Measurements from ENCODE around the gene DDTL.
A peak's percentile ranks its signal among the peaks of the same experiment; 100 is the strongest.

The DDTL gene

GRCh38 chr22:24007253-24008021 is 40.7 kb downstream of the DDTL start:
- WGBS (ENCODE audit: extremely low coverage, insufficient coverage, low lambda C conversion rate) = no CpG with 5 or more reads among the region's 8 CpGs
- H3K79me1 ChIP-seq (ENCODE audit: low read length) = peaks cover 3% of the 10 kb centered on the region
- no peak overlapping the region for H2BK120ac ChIP-seq (ENCODE audit: low read depth, low read length)
- no peak overlapping the region for H3K23ac ChIP-seq (ENCODE audit: low read length)
- no peak overlapping the region for H3K27ac ChIP-seq (ENCODE audit: low read depth, low read length)
- no peak for DNase-seq
- H2AK5ac ChIP-seq (ENCODE audit: low read length) = no peak overlapping the region
- H4K8ac ChIP-seq (ENCODE audit: low read depth, low read length) = no peak overlapping the region
- H4K5ac ChIP-seq (ENCODE audit: low read length) = no peak overlapping the region
- H3K9ac ChIP-seq (ENCODE audit: low read length) = no peak overlapping the region
- no peaks in the 10 kb centered on the region for H3K27me3 ChIP-seq (ENCODE audit: insufficient read depth, low read length, poor library complexity)
- peaks cover 7% of the 10 kb centered on the region for H3K79me2 ChIP-seq (ENCODE audit: control insufficient read depth, insufficient read depth, low read length)
- peaks cover 3% of the 10 kb centered on the region for H3K4me1 ChIP-seq (ENCODE audit: control insufficient read depth, low read depth, low read length)
- H3K36me3 ChIP-seq (ENCODE audit: control insufficient read depth, insufficient read depth, low read length) = no peaks in the 10 kb centered on the region
- no peak overlapping the region for H2BK5ac ChIP-seq (ENCODE audit: low read length)
- no peak overlapping the region for H3K56ac ChIP-seq (ENCODE audit: low read length)
- H3K4me3 ChIP-seq (ENCODE audit: low read length) = no peak overlapping the region
- no peak overlapping the region for H3K4me2 ChIP-seq (ENCODE audit: low read length)
- no peak overlapping the region for H3K4ac ChIP-seq (ENCODE audit: low read depth, low read length)
- no peak overlapping the region for H2BK15ac ChIP-seq (replicated peaks; ENCODE audit: low read depth)
- no peak overlapping the region for H3K18ac ChIP-seq (ENCODE audit: low read length)

DNA sequence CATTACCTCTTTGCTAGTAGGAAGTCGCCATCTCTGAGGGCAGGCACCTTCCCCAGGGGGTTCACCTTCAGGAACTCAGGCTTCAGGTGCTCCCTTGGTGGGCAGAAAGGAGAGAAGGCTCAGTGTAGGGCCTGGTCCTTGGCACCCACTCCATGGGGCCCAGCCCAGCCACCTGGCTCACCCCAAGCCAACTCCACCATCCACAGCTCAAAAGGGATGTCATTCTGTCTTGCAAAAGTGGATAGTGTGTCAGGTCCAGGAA is 41.3 kb downstream of the DDTL start:
- no peak overlapping the region for H4K5ac ChIP-seq (ENCODE audit: low read length)
- no peak overlapping the region for H2BK120ac ChIP-seq (ENCODE audit: low read depth, low read length)
- no peak overlapping the region for H2AK5ac ChIP-seq (ENCODE audit: low read length)
- no peaks in the 10 kb centered on the region for H3K36me3 ChIP-seq (ENCODE audit: control insufficient read depth, insufficient read depth, low read length)
- H3K18ac ChIP-seq (ENCODE audit: low read length) = no peak overlapping the region
- WGBS (ENCODE audit: extremely low coverage, insufficient coverage, low lambda C conversion rate) = no CpG with 5 or more reads among the region's 1 CpG
- peaks cover 3% of the 10 kb centered on the region for H3K79me1 ChIP-seq (ENCODE audit: low read length)
- H2BK15ac ChIP-seq (replicated peaks; ENCODE audit: low read depth) = no peak overlapping the region
- no peak overlapping the region for H3K27ac ChIP-seq (ENCODE audit: low read depth, low read length)
- H3K79me2 ChIP-seq (ENCODE audit: control insufficient read depth, insufficient read depth, low read length) = peaks cover 9% of the 10 kb centered on the region
- H4K8ac ChIP-seq (ENCODE audit: low read depth, low read length) = no peak overlapping the region
- H3K4me3 ChIP-seq (ENCODE audit: low read length) = no peak overlapping the region
- no peaks in the 10 kb centered on the region for H3K27me3 ChIP-seq (ENCODE audit: insufficient read depth, low read length, poor library complexity)
- no peak overlapping the region for H3K23ac ChIP-seq (ENCODE audit: low read length)
- H3K56ac ChIP-seq (ENCODE audit: low read length) = no peak overlapping the region
- DNase-seq = no peak
- H3K4me2 ChIP-seq (ENCODE audit: low read length) = no peak overlapping the region
- H3K4me1 ChIP-seq (ENCODE audit: control insufficient read depth, low read depth, low read length) = peaks cover 3% of the 10 kb centered on the region
- no peak overlapping the region for H3K4ac ChIP-seq (ENCODE audit: low read depth, low read length)
- H2BK5ac ChIP-seq (ENCODE audit: low read length) = no peak overlapping the region
- H3K9ac ChIP-seq (ENCODE audit: low read length) = no peak overlapping the region

DNA sequence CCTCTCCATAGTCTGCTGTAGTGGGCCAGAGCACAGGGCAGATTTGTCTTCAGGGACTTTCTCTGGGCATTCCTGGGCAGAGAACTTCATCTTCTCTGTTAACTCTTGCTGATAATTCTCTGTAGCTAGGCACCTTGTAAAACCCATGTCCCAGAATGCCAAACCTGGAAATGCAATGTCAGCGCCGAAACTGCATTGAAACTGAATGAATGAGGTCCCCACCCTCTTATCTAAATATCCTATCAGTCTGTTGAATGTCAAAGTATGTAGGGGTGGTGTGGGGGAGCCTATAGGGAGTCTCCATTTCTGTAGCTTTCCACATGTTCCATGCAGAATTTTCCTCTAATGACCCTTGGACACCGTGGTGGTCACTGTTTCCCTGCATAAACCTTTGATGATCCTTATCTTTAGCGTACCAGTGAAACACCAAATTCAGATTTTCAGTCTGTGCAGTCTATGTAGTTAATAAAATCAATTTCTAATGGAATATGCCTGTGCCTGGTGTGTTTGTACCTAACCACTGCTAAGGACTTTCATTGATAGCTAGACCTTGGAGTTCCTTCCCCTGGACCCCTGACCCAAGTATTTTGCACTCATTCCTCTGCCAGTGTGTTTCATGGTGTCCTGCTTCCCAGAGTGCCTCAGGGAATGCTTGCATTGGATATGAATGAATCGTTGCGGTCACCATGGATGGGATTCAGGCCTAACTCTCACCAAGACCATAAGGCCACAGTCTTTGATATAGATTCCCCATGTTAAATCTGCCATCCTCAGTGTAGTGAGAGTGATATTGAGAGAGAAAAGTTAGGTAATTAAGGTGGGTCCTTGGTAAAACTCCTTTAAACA is 41.9 kb downstream of the DDTL start:
- peaks cover 3% of the 10 kb centered on the region for H3K79me1 ChIP-seq (ENCODE audit: low read length)
- H2BK5ac ChIP-seq (ENCODE audit: low read length) = no peak overlapping the region
- H3K56ac ChIP-seq (ENCODE audit: low read length) = no peak overlapping the region
- no peaks in the 10 kb centered on the region for H3K36me3 ChIP-seq (ENCODE audit: control insufficient read depth, insufficient read depth, low read length)
- H3K27ac ChIP-seq (ENCODE audit: low read depth, low read length) = no peak overlapping the region
- H3K18ac ChIP-seq (ENCODE audit: low read length) = no peak overlapping the region
- no CpG with 5 or more reads among the region's 6 CpGs for WGBS (ENCODE audit: extremely low coverage, insufficient coverage, low lambda C conversion rate)
- no peak overlapping the region for H2BK120ac ChIP-seq (ENCODE audit: low read depth, low read length)
- no peak overlapping the region for H3K9ac ChIP-seq (ENCODE audit: low read length)
- peaks cover 3% of the 10 kb centered on the region for H3K4me1 ChIP-seq (ENCODE audit: control insufficient read depth, low read depth, low read length)
- no peak overlapping the region for H3K4ac ChIP-seq (ENCODE audit: low read depth, low read length)
- no peak overlapping the region for H3K4me3 ChIP-seq (ENCODE audit: low read length)
- H2BK15ac ChIP-seq (replicated peaks; ENCODE audit: low read depth) = no peak overlapping the region
- H4K8ac ChIP-seq (ENCODE audit: low read depth, low read length) = no peak overlapping the region
- no peak for DNase-seq
- H3K4me2 ChIP-seq (ENCODE audit: low read length) = no peak overlapping the region
- H3K79me2 ChIP-seq (ENCODE audit: control insufficient read depth, insufficient read depth, low read length) = peaks cover 9% of the 10 kb centered on the region
- no peak overlapping the region for H3K23ac ChIP-seq (ENCODE audit: low read length)
- H2AK5ac ChIP-seq (ENCODE audit: low read length) = no peak overlapping the region
- H4K5ac ChIP-seq (ENCODE audit: low read length) = no peak overlapping the region
- H3K27me3 ChIP-seq (ENCODE audit: insufficient read depth, low read length, poor library complexity) = no peaks in the 10 kb centered on the region

DNA sequence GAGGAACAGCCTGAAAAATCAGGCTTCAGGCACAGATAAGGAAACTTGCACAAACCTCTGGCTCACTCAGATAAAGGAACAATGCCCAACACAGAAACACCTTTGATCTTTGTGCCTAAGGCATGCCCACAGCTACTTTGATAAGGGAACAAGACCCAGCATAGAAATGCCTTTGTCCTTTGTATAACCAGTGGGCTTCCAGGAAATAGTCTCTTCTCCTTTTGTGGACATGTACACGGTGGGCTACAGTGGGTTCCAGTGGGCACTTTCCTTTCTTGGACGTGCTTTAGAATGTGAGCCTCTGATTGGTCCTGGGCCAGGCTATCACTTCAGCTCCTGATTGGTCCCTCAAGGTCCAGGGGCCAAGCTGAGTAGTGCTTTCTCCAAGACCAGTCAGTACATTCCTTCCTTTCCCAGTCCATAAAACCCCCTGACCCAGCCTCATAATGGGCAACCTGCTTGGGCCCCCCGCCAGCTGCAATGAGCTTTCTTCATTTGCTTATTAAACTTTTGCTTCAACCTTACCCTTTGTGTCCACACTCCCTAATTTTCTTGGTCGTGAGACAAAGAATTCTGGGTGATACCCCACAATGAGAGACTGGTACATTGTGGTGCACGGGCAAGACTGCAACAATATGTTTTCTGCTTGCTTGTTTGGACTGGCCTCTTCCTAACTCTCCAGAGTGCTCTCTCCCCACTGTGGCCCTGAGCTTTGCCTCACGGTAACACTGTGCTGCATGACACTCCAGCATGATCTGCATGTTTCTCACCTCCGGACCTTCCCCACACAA is 42.7 kb downstream of the DDTL start:
- no peak overlapping the region for H3K9ac ChIP-seq (ENCODE audit: low read length)
- no peak overlapping the region for H4K5ac ChIP-seq (ENCODE audit: low read length)
- peaks cover 11% of the 10 kb centered on the region for H3K79me2 ChIP-seq (ENCODE audit: control insufficient read depth, insufficient read depth, low read length)
- H3K27ac ChIP-seq (ENCODE audit: low read depth, low read length) = no peak overlapping the region
- H3K4me1 ChIP-seq (ENCODE audit: control insufficient read depth, low read depth, low read length) = peaks cover 3% of the 10 kb centered on the region
- no peak overlapping the region for H3K4me2 ChIP-seq (ENCODE audit: low read length)
- no peak overlapping the region for H4K8ac ChIP-seq (ENCODE audit: low read depth, low read length)
- H3K27me3 ChIP-seq (ENCODE audit: insufficient read depth, low read length, poor library complexity) = no peaks in the 10 kb centered on the region
- no peak overlapping the region for H2BK5ac ChIP-seq (ENCODE audit: low read length)
- H3K23ac ChIP-seq (ENCODE audit: low read length) = no peak overlapping the region
- peak; percentile 29 for DNase-seq
- no peak overlapping the region for H2BK120ac ChIP-seq (ENCODE audit: low read depth, low read length)
- H3K18ac ChIP-seq (ENCODE audit: low read length) = no peak overlapping the region
- H2AK5ac ChIP-seq (ENCODE audit: low read length) = no peak overlapping the region
- H3K56ac ChIP-seq (ENCODE audit: low read length) = no peak overlapping the region
- H3K4ac ChIP-seq (ENCODE audit: low read depth, low read length) = no peak overlapping the region
- H2BK15ac ChIP-seq (replicated peaks; ENCODE audit: low read depth) = no peak overlapping the region
- H3K36me3 ChIP-seq (ENCODE audit: control insufficient read depth, insufficient read depth, low read length) = no peaks in the 10 kb centered on the region
- no peak overlapping the region for H3K4me3 ChIP-seq (ENCODE audit: low read length)
- peaks cover 4% of the 10 kb centered on the region for H3K79me1 ChIP-seq (ENCODE audit: low read length)
- no CpG with 5 or more reads among the region's 7 CpGs for WGBS (ENCODE audit: extremely low coverage, insufficient coverage, low lambda C conversion rate)

- Histone ChIP-seq H2BK120ac (ENCODE audit: low read depth, low read length) (no peak overlapping the region), H4K5ac (ENCODE audit: low read length) (no peak overlapping the region), H2AK5ac (ENCODE audit: low read length) (no peak overlapping the region), H3K23ac (ENCODE audit: low read length) (no peak overlapping the region), H3K4ac (ENCODE audit: low read depth, low read length) (no peak overlapping the region), H3K9ac (ENCODE audit: low read length) (no peak overlapping the region), H2BK5ac (ENCODE audit: low read length) (no peak overlapping the region), H3K27ac (ENCODE audit: low read depth, low read length) (no peak overlapping the region), H3K4me2 (ENCODE audit: low read length) (no peak overlapping the region), H3K4me3 (ENCODE audit: low read length) (no peak overlapping the region), H3K79me1 (ENCODE audit: low read length) (peaks cover 7% of the 10 kb centered on the region), H4K8ac (ENCODE audit: low read depth, low read length) (no peak overlapping the region), H3K79me2 (ENCODE audit: control insufficient read depth, insufficient read depth, low read length) (peaks cover 13% of the 10 kb centered on the region), H3K27me3 (ENCODE audit: insufficient read depth, low read length, poor library complexity) (no peaks in the 10 kb centered on the region), H2BK15ac (replicated peaks; ENCODE audit: low read depth) (no peak overlapping the region), H3K36me3 (ENCODE audit: control insufficient read depth, insufficient read depth, low read length) (no peaks in the 10 kb centered on the region), H3K56ac (ENCODE audit: low read length) (no peak overlapping the region), H3K18ac (ENCODE audit: low read length) (no peak overlapping the region), H3K4me1 (ENCODE audit: control insufficient read depth, low read depth, low read length) (peaks cover 3% of the 10 kb centered on the region)
- no CpG with 5 or more reads among the region's 2 CpGs for WGBS (ENCODE audit: extremely low coverage, insufficient coverage, low lambda C conversion rate)
- DNase-seq = no peak
Measured at GRCh38 chr22:24010018-24010391, 43.3 kb downstream of the DDTL start.

Data from mesendoderm (in vitro differentiated cells).